ENCODE data around the gene OVOL2. TPM values are rescaled to one million over a fixed set of nuclear protein-coding genes. Genes with fewer than 3 reads are reported as not detected.
A peak's percentile ranks its signal among the peaks of the same experiment; 100 is the strongest.
"Not testable (repeated sequence)": the region's sequence is repeated elsewhere in the genome, so short reads cannot be mapped to it uniquely, and the experiment has no call there.

OVOL2 gene
- total RNA-seq, 4 donors from 2014 or later = not detected

- no peak overlapping the region for H3K27ac ChIP-seq
Observed at GRCh38 chr20:18031050-18031449, 26.7 kb downstream of the OVOL2 start.

GRCh38 chr20:18030020-18030419, 27.7 kb downstream of the OVOL2 start:
- TF ChIP-seq POLR2A (IDR thresholded peaks at IDR 0.05) (no peak), CTCF (IDR thresholded peaks at IDR 0.05 in 4 of 5, conservative IDR thresholded peaks at IDR 0.05 in 1 of 5) (no peak)
- H3K36me3 ChIP-seq = no peaks in the 10 kb centered on the region
- H3K4me3 ChIP-seq = no peak overlapping the region
- DNase-seq = no peak
- intact Hi-C loops (cut with DNase I; ENCODE audit: low total_unique reads) (no loop called here), in situ Hi-C loops (cut with MboI; ENCODE audit: low sequenced_read_pairs in 4 of 4) (no loop called here)
- H3K9me3 ChIP-seq = no peaks in the 10 kb centered on the region
- ATAC-seq = no peak
- H3K27me3 ChIP-seq = peaks cover 0 to 3% (median 0%) of the 10 kb centered on the region in 3 donors
- no peak overlapping the region for H3K27ac ChIP-seq
- no peaks in the 10 kb centered on the region for H3K4me1 ChIP-seq

More at GRCh38 chr20:18031050-18031449, 26.7 kb downstream of the OVOL2 start:
- no peak for ATAC-seq
- Histone ChIP-seq H3K9me3 (no peaks in the 10 kb centered on the region), H3K4me3 (no peak overlapping the region), H3K27me3 (peaks cover 0 to 3% (median 0%) of the 10 kb centered on the region in 3 donors), H3K36me3 (no peaks in the 10 kb centered on the region), H3K4me1 (no peaks in the 10 kb centered on the region)
- intact Hi-C loops (cut with DNase I; ENCODE audit: low total_unique reads) = no loop called here
- in situ Hi-C loops (cut with MboI; ENCODE audit: low sequenced_read_pairs in 4 of 4) = no loop called here
- TF ChIP-seq CTCF (IDR thresholded peaks at IDR 0.05 in 4 of 5, conservative IDR thresholded peaks at IDR 0.05 in 1 of 5) (no peak), POLR2A (IDR thresholded peaks at IDR 0.05) (no peak)
- no peak for DNase-seq

GRCh38 chr20:18027011-18027410, 30.7 kb downstream of the OVOL2 start:
- H3K27me3 ChIP-seq; H3K9me3 ChIP-seq; in situ Hi-C loops (cut with MboI; ENCODE audit: low sequenced_read_pairs in 4 of 4): not testable (repeated sequence)

GRCh38 chr20:18024606-18025127, 33.0 kb downstream of the OVOL2 start:
- in situ Hi-C loops (cut with MboI; ENCODE audit: low sequenced_read_pairs in 4 of 4) = no loop called here
- no peaks in the 10 kb centered on the region for H3K4me1 ChIP-seq
- no peak for DNase-seq
- H3K27ac ChIP-seq = no peak overlapping the region
- H3K27me3 ChIP-seq = no peaks in the 10 kb centered on the region
- no peak for TF ChIP-seq POLR2A (IDR thresholded peaks at IDR 0.05)
- no peak for TF ChIP-seq CTCF (IDR thresholded peaks at IDR 0.05 in 4 of 5, conservative IDR thresholded peaks at IDR 0.05 in 1 of 5)
- ATAC-seq = no peak
- no peaks in the 10 kb centered on the region for H3K36me3 ChIP-seq
- no peak overlapping the region for H3K4me3 ChIP-seq
- H3K9me3 ChIP-seq = no peaks in the 10 kb centered on the region
- intact Hi-C loops (cut with DNase I; ENCODE audit: low total_unique reads) = no loop called here

More at GRCh38 chr20:18027011-18027410, 30.7 kb downstream of the OVOL2 start:
- H3K36me3 ChIP-seq; intact Hi-C loops (cut with DNase I; ENCODE audit: low total_unique reads); H3K4me1 ChIP-seq; H3K27ac ChIP-seq; ATAC-seq; H3K4me3 ChIP-seq; DNase-seq: not testable (repeated sequence)

GRCh38 chr20:18020931-18021330, 36.8 kb downstream of the OVOL2 start:
- Histone ChIP-seq H3K9me3 (no peaks in the 10 kb centered on the region), H3K4me3 (no peak overlapping the region), H3K27ac (no peak overlapping the region), H3K4me1 (no peaks in the 10 kb centered on the region), H3K27me3 (no peaks in the 10 kb centered on the region), H3K36me3 (no peaks in the 10 kb centered on the region)
- in situ Hi-C loops (cut with MboI; ENCODE audit: low sequenced_read_pairs in 4 of 4) = no loop called here
- TF ChIP-seq CTCF (IDR thresholded peaks at IDR 0.05 in 4 of 5, conservative IDR thresholded peaks at IDR 0.05 in 1 of 5) (no peak), POLR2A (IDR thresholded peaks at IDR 0.05) (no peak)
- DNase-seq (no peak), ATAC-seq (peak in 1 of 2 donors; percentile 54)
- intact Hi-C loops (cut with DNase I; ENCODE audit: low total_unique reads) = no loop called here

Measured in gastrocnemius medialis (tissue), 4 donors.